Endothelial cell (in vitro differentiated cells): ENCODE measurements around the gene INSRR. TPM values are rescaled to one million over a fixed set of nuclear protein-coding genes. Genes with fewer than 3 reads are reported as not detected.
A peak's percentile ranks its signal among the peaks of the same experiment; 100 is the strongest.

ENCODE experiments used
- DNase-seq: peaks from one replicate; pipeline ENCODE4 v3.0.0; 2021; ENCODE audit warnings: low spot score
- H3K27ac Mint-ChIP-seq: one replicate; pipeline ENCODE4 v1.8.0; 2021; ENCODE audit warnings: mixed read lengths, inconsistent platforms; ENCODE audit not compliant: unreplicated experiment
- H3K27me3 Mint-ChIP-seq: one replicate; pipeline ENCODE4 v1.8.0; 2021; ENCODE audit warnings: mild to moderate bottlenecking, moderate library complexity, mixed read lengths, inconsistent platforms; ENCODE audit not compliant: unreplicated experiment
- H3K36me3 Mint-ChIP-seq: one replicate; pipeline ENCODE4 v1.8.0; 2021; ENCODE audit warnings: mild to moderate bottlenecking, low read depth, mixed read lengths, inconsistent platforms; ENCODE audit not compliant: unreplicated experiment
- H3K4me1 Mint-ChIP-seq: one replicate; pipeline ENCODE4 v1.8.0; 2021; ENCODE audit warnings: mild to moderate bottlenecking, mixed read lengths, inconsistent platforms; ENCODE audit not compliant: unreplicated experiment
- H3K4me3 Mint-ChIP-seq: one replicate; pipeline ENCODE4 v1.8.0; 2021; ENCODE audit warnings: mild to moderate bottlenecking, mixed read lengths, inconsistent platforms; ENCODE audit not compliant: unreplicated experiment
- H3K9me3 Mint-ChIP-seq: one replicate; pipeline ENCODE4 v1.8.0; 2021; ENCODE audit warnings: mixed read lengths, inconsistent platforms; ENCODE audit not compliant: unreplicated experiment
- CTCF ChIP-seq: fragments of 200-600 bp; sonication (generic); IDR thresholded peaks from one replicate; pipeline ENCODE4 v1.5.0; 2021; ENCODE audit warnings: antibody characterized with exemption; ENCODE audit not compliant: unreplicated experiment
- total RNA-seq: library from RNA; stranded (reverse); fragmentation: NEBNext Ultra II Directional; extraction: Animal tissue kit (Norgen Biotek cat#: 25700); gene quantifications from one replicate; pipeline ENCODE4 v1.2.1, GENCODE V29; 2021; ENCODE audit not compliant: unreplicated experiment

Gene INSRR
- total RNA-seq, 1 donor from 2014 or later = not detected

- Mint-ChIP-seq H3K9me3 (no peaks in the 10 kb centered on the region), H3K27ac (no peak overlapping the region), H3K36me3 (peaks cover 5% of the 10 kb centered on the region), H3K4me1 (peaks cover 4% of the 10 kb centered on the region), H3K4me3 (no peak overlapping the region), H3K27me3 (peaks cover 19% of the 10 kb centered on the region)
- no peak for DNase-seq
- no peak for TF ChIP-seq CTCF
Observed at GRCh38 chr1:156813298-156813697, 45.6 kb downstream of the INSRR start.

- peaks cover 21% of the 10 kb centered on the region for H3K27me3 Mint-ChIP-seq
- peaks cover 4% of the 10 kb centered on the region for H3K4me1 Mint-ChIP-seq
- H3K9me3 Mint-ChIP-seq = no peaks in the 10 kb centered on the region
- H3K36me3 Mint-ChIP-seq = peaks cover 5% of the 10 kb centered on the region
- no peak overlapping the region for H3K4me3 Mint-ChIP-seq
- H3K27ac Mint-ChIP-seq = no peak overlapping the region
- DNase-seq = no peak
- no peak for TF ChIP-seq CTCF
Observed at GRCh38 chr1:156812293-156812990, 46.5 kb downstream of the INSRR start.

- no peak overlapping the region for H3K27ac Mint-ChIP-seq
- no peak for TF ChIP-seq CTCF
- H3K27me3 Mint-ChIP-seq = peaks cover 21% of the 10 kb centered on the region
- DNase-seq = no peak
- peaks cover 5% of the 10 kb centered on the region for H3K36me3 Mint-ChIP-seq
- peak overlapping the region; percentile 1 for H3K4me3 Mint-ChIP-seq
- H3K9me3 Mint-ChIP-seq = no peaks in the 10 kb centered on the region
- H3K4me1 Mint-ChIP-seq = peaks cover 6% of the 10 kb centered on the region
Observed at GRCh38 chr1:156811168-156811567, 47.7 kb downstream of the INSRR start.

- peaks cover 19% of the 10 kb centered on the region for H3K27me3 Mint-ChIP-seq
- no peak overlapping the region for H3K27ac Mint-ChIP-seq
- H3K9me3 Mint-ChIP-seq = no peaks in the 10 kb centered on the region
- no peak for TF ChIP-seq CTCF
- H3K36me3 Mint-ChIP-seq = peaks cover 5% of the 10 kb centered on the region
- no peak for DNase-seq
- no peak overlapping the region for H3K4me3 Mint-ChIP-seq
- H3K4me1 Mint-ChIP-seq = peaks cover 6% of the 10 kb centered on the region
Observed at GRCh38 chr1:156809711-156810366, 49.1 kb downstream of the INSRR start.

GRCh38 chr1:156809281-156809680, 49.6 kb downstream of the INSRR start:
- Mint-ChIP-seq H3K27me3 (peaks cover 16% of the 10 kb centered on the region), H3K9me3 (no peaks in the 10 kb centered on the region), H3K27ac (no peak overlapping the region), H3K4me1 (peaks cover 6% of the 10 kb centered on the region), H3K4me3 (no peak overlapping the region), H3K36me3 (peaks cover 5% of the 10 kb centered on the region)
- DNase-seq = no peak
- TF ChIP-seq CTCF = no peak
